ENCODE results near the gene CMBL.

DNA sequence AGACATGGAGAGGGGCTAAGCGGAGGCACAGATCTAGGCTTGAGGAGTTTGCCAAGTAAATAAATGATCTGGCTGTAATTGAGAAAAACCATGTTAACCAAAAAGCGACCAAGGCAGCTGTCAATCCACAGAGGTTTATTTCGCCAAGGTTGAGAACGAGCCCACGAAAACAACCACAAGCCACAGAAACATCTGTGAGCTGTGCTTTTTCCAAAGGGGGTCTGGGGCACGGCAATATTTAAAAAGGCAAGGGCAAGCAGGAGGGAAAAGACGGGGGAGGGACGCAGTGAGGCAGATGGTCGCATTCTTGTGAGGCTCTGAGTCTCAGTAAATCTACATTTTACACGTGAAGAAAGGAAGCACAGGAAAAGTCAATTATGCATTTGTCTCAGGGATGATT, 32.2 kb downstream of the CMBL start:
- no peak for TF ChIP-seq POLR2A (IDR thresholded peaks at IDR 0.05)
- TF ChIP-seq, protein P1, sequence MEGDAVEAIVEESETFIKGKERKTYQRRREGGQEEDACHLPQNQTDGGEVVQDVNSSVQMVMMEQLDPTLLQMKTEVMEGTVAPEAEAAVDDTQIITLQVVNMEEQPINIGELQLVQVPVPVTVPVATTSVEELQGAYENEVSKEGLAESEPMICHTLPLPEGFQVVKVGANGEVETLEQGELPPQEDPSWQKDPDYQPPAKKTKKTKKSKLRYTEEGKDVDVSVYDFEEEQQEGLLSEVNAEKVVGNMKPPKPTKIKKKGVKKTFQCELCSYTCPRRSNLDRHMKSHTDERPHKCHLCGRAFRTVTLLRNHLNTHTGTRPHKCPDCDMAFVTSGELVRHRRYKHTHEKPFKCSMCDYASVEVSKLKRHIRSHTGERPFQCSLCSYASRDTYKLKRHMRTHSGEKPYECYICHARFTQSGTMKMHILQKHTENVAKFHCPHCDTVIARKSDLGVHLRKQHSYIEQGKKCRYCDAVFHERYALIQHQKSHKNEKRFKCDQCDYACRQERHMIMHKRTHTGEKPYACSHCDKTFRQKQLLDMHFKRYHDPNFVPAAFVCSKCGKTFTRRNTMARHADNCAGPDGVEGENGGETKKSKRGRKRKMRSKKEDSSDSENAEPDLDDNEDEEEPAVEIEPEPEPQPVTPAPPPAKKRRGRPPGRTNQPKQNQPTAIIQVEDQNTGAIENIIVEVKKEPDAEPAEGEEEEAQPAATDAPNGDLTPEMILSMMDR (IDR thresholded peaks at IDR 0.05) = no peak
